DND-41 (cell line): ENCODE results near the gene RPL32.

Experiments used
- EZH2 ChIP-seq: IDR thresholded peaks from 3 replicates; pipeline ENCODE4 v1.6.1; 2012; ENCODE audit warnings: borderline replicate concordance, low read depth, mild to moderate bottlenecking, moderate library complexity, low read length, inconsistent platforms; ENCODE audit not compliant: severe bottlenecking
- TF ChIP-seq, protein P1 (sequence below): IDR thresholded peaks from 2 replicates; pipeline ENCODE4 v1.5.1; 2012; ENCODE audit warnings: borderline replicate concordance, low read length, moderate library complexity, mild to moderate bottlenecking; ENCODE audit not compliant: poor library complexity, severe bottlenecking; ENCODE audit errors: extremely low read depth

DNA sequence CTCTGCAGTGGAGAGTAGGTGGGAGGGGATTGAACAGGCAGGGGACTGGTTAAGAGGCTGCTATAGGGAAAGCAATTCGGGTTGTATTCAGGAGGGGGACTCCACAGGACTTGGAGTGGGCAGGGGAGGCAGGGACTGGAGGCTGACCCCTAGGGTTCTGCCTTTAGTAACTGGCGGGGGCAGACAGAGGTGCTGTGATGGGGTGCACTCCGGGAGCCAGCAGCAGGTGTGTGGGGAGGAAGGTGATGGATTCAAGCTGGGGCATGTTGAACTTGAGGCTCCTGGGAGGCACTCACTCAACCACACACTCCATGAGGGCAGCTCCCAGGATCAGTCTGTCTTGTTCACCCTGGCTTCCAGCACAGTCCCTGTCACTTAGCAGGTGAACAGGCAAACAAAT lies 32.4 kb downstream of the RPL32 start:
- no peak for TF ChIP-seq EZH2
- TF ChIP-seq, protein P1, sequence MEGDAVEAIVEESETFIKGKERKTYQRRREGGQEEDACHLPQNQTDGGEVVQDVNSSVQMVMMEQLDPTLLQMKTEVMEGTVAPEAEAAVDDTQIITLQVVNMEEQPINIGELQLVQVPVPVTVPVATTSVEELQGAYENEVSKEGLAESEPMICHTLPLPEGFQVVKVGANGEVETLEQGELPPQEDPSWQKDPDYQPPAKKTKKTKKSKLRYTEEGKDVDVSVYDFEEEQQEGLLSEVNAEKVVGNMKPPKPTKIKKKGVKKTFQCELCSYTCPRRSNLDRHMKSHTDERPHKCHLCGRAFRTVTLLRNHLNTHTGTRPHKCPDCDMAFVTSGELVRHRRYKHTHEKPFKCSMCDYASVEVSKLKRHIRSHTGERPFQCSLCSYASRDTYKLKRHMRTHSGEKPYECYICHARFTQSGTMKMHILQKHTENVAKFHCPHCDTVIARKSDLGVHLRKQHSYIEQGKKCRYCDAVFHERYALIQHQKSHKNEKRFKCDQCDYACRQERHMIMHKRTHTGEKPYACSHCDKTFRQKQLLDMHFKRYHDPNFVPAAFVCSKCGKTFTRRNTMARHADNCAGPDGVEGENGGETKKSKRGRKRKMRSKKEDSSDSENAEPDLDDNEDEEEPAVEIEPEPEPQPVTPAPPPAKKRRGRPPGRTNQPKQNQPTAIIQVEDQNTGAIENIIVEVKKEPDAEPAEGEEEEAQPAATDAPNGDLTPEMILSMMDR = no peak
